Karpas-422 (cell line): ENCODE results near the gene UTF1. TPM values are rescaled to one million over a fixed set of nuclear protein-coding genes. Genes with fewer than 3 reads are reported as not detected.

Experiments used
- DNase-seq: peaks from one replicate; pipeline ENCODE4 v3.0.0-alpha.2; 2015
- H2AFZ ChIP-seq: fragments of 200-600 bp; sonication (generic); 2 replicates; pipeline ENCODE4 v1.6.1; 2014; ENCODE audit warnings: antibody characterized with exemption, low read length, mixed read lengths
- H3K27ac ChIP-seq: fragments of 200-600 bp; sonication (generic); 2 replicates; pipeline ENCODE4 v1.5.1; 2014; ENCODE audit warnings: mild to moderate bottlenecking, low read length, moderate library complexity
- H3K27me3 ChIP-seq: fragments of 200-600 bp; sonication (generic); 2 replicates; pipeline ENCODE4 v1.6.1; 2014; ENCODE audit warnings: low read length, mixed read lengths
- H3K36me3 ChIP-seq: fragments of 200-600 bp; sonication (generic); 2 replicates; pipeline ENCODE4 v1.6.1; 2014; ENCODE audit warnings: low read length, mixed read lengths; ENCODE audit not compliant: insufficient read depth
- H3K4me1 ChIP-seq: fragments of 200-600 bp; sonication (generic); 2 replicates; pipeline ENCODE4 v1.6.1; 2014; ENCODE audit warnings: mild to moderate bottlenecking, low read length, mixed read lengths
- H3K4me2 ChIP-seq: fragments of 200-600 bp; sonication (generic); 2 replicates; pipeline ENCODE4 v1.6.1; 2014; ENCODE audit warnings: low read length, low read depth, mild to moderate bottlenecking; ENCODE audit not compliant: poor library complexity, severe bottlenecking
- H3K4me3 ChIP-seq: fragments of 200-600 bp; sonication (generic); 2 replicates; pipeline ENCODE4 v1.5.1; 2014; ENCODE audit warnings: mild to moderate bottlenecking, antibody characterized with exemption, low read length, mixed read lengths
- H3K79me2 ChIP-seq: fragments of 200-600 bp; sonication (generic); 2 replicates; pipeline ENCODE4 v1.6.1; 2014; ENCODE audit warnings: mild to moderate bottlenecking, low read length, mixed read lengths
- H3K9ac ChIP-seq: fragments of 200-600 bp; sonication (generic); 2 replicates; pipeline ENCODE4 v1.6.0; 2014; ENCODE audit warnings: low read length
- H3K9me2 ChIP-seq: fragments of 200-600 bp; sonication (generic), shearing (Covaris generic); replicated peaks from 2 replicates; pipeline ENCODE4 v1.6.0; 2014; ENCODE audit warnings: mild to moderate bottlenecking, low read length, moderate library complexity; ENCODE audit not compliant: insufficient read depth
- H3K9me3 ChIP-seq: fragments of 300-700, 200-600 bp; sonication (generic); 2 replicates; pipeline ENCODE4 v1.6.1; 2014; ENCODE audit warnings: low read length, mixed read lengths
- H4K20me1 ChIP-seq: fragments of 200-600 bp; sonication (generic); 2 replicates; pipeline ENCODE4 v1.6.1; 2014; ENCODE audit warnings: mild to moderate bottlenecking, antibody characterized with exemption, low read length, low read depth; ENCODE audit not compliant: insufficient read depth
- total RNA-seq: library from RNA; depleted of rRNA; stranded (reverse); fragments of >200 nt; shearing (Covaris generic); gene quantifications from 2 replicates; pipeline ENCODE4 v1.2.3, GENCODE V29; 2014; ENCODE audit warnings: low replicate concordance; rRNA removed

UTF1 gene
- total RNA-seq, 1 experiment from 2014 or later, result not detected

- Histone ChIP-seq H2AFZ (no peak overlapping the region), H3K36me3 (no peaks in the 10 kb centered on the region), H4K20me1 (peaks cover 14% of the 10 kb centered on the region; the same call in 1 of the 2 replicates), H3K4me1 (peaks cover 13% of the 10 kb centered on the region), H3K9me2 (no peaks in the 10 kb centered on the region), H3K9me3 (no peaks in the 10 kb centered on the region), H3K27me3 (no peaks in the 10 kb centered on the region), H3K4me2 (no peak overlapping the region), H3K4me3 (no peak overlapping the region), H3K27ac (no peak overlapping the region), H3K79me2 (no peaks in the 10 kb centered on the region), H3K9ac (no peak overlapping the region)
- no peak for DNase-seq
Measured at GRCh38 chr10:133280391-133281059, 50.5 kb downstream of the UTF1 start.

GRCh38 chr10:133281084-133281483 is 51.1 kb downstream of the UTF1 start:
- H2AFZ ChIP-seq, result no peak overlapping the region
- H3K9me2 ChIP-seq, result no peaks in the 10 kb centered on the region
- no peaks in the 10 kb centered on the region for H3K79me2 ChIP-seq
- H3K4me2 ChIP-seq, result no peak overlapping the region
- no peak for DNase-seq
- no peak overlapping the region for H3K27ac ChIP-seq
- no peaks in the 10 kb centered on the region for H3K9me3 ChIP-seq
- no peaks in the 10 kb centered on the region for H3K27me3 ChIP-seq
- H3K4me3 ChIP-seq, result no peak overlapping the region
- no peak overlapping the region for H3K9ac ChIP-seq
- peaks cover 10% of the 10 kb centered on the region; the same call in 1 of the 2 replicates for H4K20me1 ChIP-seq
- peaks cover 9% of the 10 kb centered on the region for H3K4me1 ChIP-seq
- no peaks in the 10 kb centered on the region for H3K36me3 ChIP-seq

Other genes with a start within 250 kb of the UTF1 start
- gene ADGRA1, start 142.3 kb upstream of the UTF1 start, total RNA-seq, result not detected in 2 replicates
- not detected in 2 replicates for gene KNDC1, start 70.0 kb upstream of the UTF1 start, total RNA-seq
- not detected in 2 replicates for gene VENTX, start 7.6 kb downstream of the UTF1 start, total RNA-seq
- gene ADAM8, start 46.7 kb downstream of the UTF1 start, total RNA-seq, result 0.71 and 3.8 TPM in 2 replicates
- 21.4 and 29.5 TPM in 2 replicates for gene TUBGCP2, start 78.7 kb downstream of the UTF1 start, total RNA-seq
- gene ZNF511, start 78.7 kb downstream of the UTF1 start, total RNA-seq, result 14.0 and 38.6 TPM in 2 replicates
- gene CALY, start 106.7 kb downstream of the UTF1 start, total RNA-seq, result not detected in 2 replicates
- gene PRAP1, start 117.2 kb downstream of the UTF1 start, total RNA-seq, result not detected in 2 replicates
- gene FUOM, start 127.8 kb downstream of the UTF1 start, total RNA-seq, result 0.97 and 1.5 TPM in 2 replicates
- gene ECHS1, start 143.1 kb downstream of the UTF1 start, total RNA-seq, result 37.3 and 71.9 TPM in 2 replicates
- 1.6 TPM in 1 of 2 replicates, not detected in the other for gene PAOX, start 149.0 kb downstream of the UTF1 start, total RNA-seq
- 26.9 and 33.6 TPM in 2 replicates for gene MTG1, start 163.9 kb downstream of the UTF1 start, total RNA-seq
- not detected in 2 replicates for gene SPRN, start 194.4 kb downstream of the UTF1 start, total RNA-seq
- 6.9 and 7.0 TPM in 2 replicates for gene SCART1, start 223.7 kb downstream of the UTF1 start, total RNA-seq